NCI-H446 treated with DMSO at 0.1 percent for 48 hours (cell line): Measurements from ENCODE around the gene LSP1.
"Not testable (repeated sequence)": the region's sequence is repeated elsewhere in the genome, so short reads cannot be mapped to it uniquely, and the experiment has no call there.

Source experiments
- DNase-seq: peaks from one replicate; lab custom pipeline; 2025; lab: John Stamatoyannopoulos, UW

LSP1 gene

GRCh38 chr11:1876361-1877063 is 23.6 kb downstream of the LSP1 start:
- no peak for DNase-seq

- no peak for DNase-seq
Measured at GRCh38 chr11:1877211-1878136, 24.6 kb downstream of the LSP1 start.

- DNase-seq: no peak
Measured at GRCh38 chr11:1878137-1879031, 25.5 kb downstream of the LSP1 start.

- no peak for DNase-seq
Measured at GRCh38 chr11:1879342-1879940, 26.6 kb downstream of the LSP1 start.

- no peak for DNase-seq
Measured at GRCh38 chr11:1879941-1880720, 27.2 kb downstream of the LSP1 start.

GRCh38 chr11:1880746-1881441 is 28.0 kb downstream of the LSP1 start:
- no peak for DNase-seq

- DNase-seq: no peak
Measured at GRCh38 chr11:1881442-1882264, 28.8 kb downstream of the LSP1 start.

GRCh38 chr11:1882265-1883238 is 29.7 kb downstream of the LSP1 start:
- DNase-seq: no peak

GRCh38 chr11:1883346-1884302 is 30.7 kb downstream of the LSP1 start:
- DNase-seq: no peak

- no peak for DNase-seq
Measured at GRCh38 chr11:1884303-1884700, 31.4 kb downstream of the LSP1 start.

GRCh38 chr11:1886551-1886950 is 33.7 kb downstream of the LSP1 start:
- not testable (repeated sequence) for DNase-seq

GRCh38 chr11:1887451-1888346 is 34.8 kb downstream of the LSP1 start:
- no peak for DNase-seq

- DNase-seq: no peak
Measured at GRCh38 chr11:1888347-1888753, 35.5 kb downstream of the LSP1 start.

- DNase-seq: no peak
Measured at GRCh38 chr11:1888811-1889210, 35.9 kb downstream of the LSP1 start.

- DNase-seq: no peak
Measured at GRCh38 chr11:1889224-1889930, 36.5 kb downstream of the LSP1 start.
